ENCODE data around the gene PCDHB10. TPM values are rescaled to one million over a fixed set of nuclear protein-coding genes. Genes with fewer than 3 reads are reported as not detected.
"Not testable (repeated sequence)": the region's sequence is repeated elsewhere in the genome, so short reads cannot be mapped to it uniquely, and the experiment has no call there.

Gene PCDHB10
- total RNA-seq (2014; rRNA removed; shearing (Covaris generic)): 0.35 and 0.72 TPM in 2 replicates
- 0.78 and 1.6 TPM in 2 replicates for polyA plus RNA-seq (2014; cell fraction: nucleus; rRNA removed)

DNA sequence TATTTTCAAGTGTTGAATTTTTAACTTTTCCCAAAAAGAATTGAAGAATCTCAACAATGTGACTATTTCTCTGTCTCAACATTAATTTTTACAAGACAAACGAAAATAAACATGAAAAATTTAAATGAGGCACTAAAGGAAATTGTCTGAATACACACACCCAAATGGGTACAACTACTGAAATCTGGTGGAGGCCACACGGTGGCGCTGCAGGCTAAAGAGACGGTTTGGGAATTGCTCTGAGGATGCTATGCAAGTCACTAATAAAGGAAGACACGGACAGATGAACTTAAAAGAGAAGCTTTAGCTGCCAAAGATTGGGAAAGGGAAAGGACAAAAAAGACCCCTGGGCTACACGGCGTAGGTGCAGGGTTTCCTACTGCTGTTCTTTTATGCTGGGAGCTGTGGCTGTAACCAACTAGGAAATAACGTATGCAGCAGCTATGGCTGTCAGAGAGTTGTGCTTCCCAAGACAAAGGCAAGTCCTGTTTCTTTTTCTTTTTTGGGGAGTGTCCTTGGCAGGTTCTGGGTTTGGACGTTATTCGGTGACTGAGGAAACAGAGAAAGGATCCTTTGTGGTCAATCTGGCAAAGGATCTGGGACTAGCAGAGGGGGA, at the start of gene PCDHB10:
PCDHB10 (plus strand) TSS at position 244 of the 616 bp plus-strand sequence; CDS start at position 444, 200 bp downstream.
- DNase-seq (ENCODE audit: extremely low read depth, low read depth): peak; percentile 45

DNA sequence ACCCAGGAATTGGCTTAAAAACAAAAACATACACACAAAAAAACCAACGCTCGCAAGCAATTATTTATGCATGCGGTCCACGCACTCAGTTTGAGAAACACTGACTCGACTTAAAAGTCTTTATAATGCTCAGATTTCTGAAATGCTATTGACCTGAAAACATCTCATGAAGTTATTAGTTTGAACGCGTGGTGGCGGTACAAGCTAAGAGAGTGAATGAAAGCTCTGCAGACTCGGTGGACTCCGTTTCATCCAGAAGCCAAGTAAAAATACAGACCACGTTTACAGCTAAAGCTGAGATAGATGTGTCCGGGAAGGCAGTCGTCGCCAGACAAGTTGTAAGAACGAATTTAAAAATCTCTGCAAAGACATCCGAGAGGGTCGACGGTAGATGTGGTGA, 42.3 kb upstream of the PCDHB10 start, which contains the start of gene PCDHB6:
PCDHB6 (plus strand) TSS at position 246 of the 400 bp plus-strand sequence. CDS start 201 bp downstream, outside the sequence.
- DNase-seq (ENCODE audit: extremely low read depth, low read depth): peak; percentile 22

DNA sequence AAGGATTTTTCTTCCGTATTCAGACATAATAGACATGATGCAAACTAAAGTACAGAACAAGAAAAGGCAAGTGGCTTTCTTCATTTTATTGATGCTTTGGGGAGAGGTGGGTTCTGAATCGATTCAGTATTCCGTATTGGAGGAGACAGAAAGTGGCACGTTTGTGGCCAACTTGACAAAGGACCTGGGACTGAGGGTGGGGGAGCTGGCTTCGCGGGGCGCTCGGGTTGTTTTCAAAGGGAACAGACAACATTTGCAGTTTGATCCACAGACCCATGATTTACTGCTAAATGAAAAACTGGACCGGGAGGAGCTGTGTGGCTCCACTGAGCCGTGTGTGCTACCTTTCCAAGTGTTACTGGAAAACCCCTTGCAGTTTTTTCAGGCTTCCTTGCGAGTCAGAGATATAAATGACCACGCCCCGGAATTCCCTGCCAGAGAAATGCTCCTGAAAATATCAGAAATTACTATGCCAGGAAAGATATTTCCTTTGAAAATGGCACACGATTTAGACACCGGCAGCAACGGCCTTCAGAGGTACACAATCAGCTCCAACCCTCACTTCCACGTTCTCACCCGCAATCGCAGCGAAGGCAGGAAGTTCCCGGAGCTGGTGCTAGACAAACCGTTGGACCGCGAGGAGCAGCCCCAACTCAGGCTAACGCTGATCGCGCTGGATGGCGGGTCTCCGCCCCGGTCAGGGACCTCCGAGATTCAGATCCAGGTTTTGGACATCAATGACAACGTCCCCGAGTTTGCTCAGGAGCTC, 41.7 kb upstream of the PCDHB10 start:
- DNase-seq (ENCODE audit: extremely low read depth, low read depth): no peak

DNA sequence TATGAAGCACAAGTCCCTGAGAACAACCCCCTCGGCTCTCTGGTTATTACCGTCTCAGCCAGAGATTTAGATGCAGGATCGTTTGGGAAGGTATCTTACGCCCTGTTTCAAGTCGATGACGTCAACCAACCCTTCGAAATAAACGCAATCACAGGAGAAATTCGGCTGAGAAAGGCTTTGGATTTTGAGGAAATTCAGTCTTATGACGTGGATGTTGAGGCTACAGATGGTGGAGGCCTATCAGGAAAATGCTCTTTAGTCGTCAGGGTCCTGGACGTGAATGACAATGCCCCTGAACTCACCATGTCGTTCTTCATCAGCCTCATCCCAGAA, 41.2 kb upstream of the PCDHB10 start:
- no peak for DNase-seq (ENCODE audit: extremely low read depth, low read depth)

DNA sequence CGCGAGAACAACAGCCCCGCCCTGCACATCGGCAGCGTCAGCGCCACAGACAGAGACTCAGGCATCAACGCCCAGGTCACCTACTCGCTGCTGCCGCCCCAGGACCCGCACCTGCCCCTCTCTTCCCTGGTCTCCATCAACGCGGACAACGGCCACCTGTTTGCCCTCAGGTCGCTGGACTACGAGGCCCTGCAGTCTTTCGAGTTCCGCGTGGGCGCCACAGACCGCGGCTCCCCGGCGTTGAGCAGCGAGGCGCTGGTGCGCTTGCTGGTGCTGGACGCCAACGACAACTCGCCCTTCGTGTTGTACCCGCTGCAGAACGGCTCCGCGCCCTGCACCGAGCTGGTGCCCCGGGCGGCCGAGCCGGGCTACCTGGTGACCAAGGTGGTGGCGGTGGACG, 40.5 kb upstream of the PCDHB10 start:
- not testable (repeated sequence) for DNase-seq (ENCODE audit: extremely low read depth, low read depth)

DNA sequence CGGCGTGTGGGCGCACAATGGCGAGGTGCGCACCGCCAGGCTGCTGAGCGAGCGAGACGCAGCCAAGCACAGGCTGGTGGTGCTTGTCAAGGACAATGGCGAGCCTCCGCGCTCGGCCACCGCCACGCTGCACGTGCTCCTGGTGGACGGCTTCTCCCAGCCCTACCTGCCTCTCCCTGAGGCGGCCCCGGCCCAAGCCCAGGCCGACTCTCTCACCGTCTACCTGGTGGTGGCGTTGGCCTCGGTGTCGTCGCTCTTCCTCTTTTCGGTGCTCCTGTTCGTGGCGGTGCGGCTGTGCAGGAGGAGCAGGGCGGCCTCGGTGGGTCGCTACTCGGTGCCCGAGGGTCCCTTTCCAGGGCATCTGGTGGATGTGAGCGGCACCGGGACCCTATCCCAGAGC, 40.1 kb upstream of the PCDHB10 start:
- DNase-seq (ENCODE audit: extremely low read depth, low read depth): not testable (repeated sequence)

DNA sequence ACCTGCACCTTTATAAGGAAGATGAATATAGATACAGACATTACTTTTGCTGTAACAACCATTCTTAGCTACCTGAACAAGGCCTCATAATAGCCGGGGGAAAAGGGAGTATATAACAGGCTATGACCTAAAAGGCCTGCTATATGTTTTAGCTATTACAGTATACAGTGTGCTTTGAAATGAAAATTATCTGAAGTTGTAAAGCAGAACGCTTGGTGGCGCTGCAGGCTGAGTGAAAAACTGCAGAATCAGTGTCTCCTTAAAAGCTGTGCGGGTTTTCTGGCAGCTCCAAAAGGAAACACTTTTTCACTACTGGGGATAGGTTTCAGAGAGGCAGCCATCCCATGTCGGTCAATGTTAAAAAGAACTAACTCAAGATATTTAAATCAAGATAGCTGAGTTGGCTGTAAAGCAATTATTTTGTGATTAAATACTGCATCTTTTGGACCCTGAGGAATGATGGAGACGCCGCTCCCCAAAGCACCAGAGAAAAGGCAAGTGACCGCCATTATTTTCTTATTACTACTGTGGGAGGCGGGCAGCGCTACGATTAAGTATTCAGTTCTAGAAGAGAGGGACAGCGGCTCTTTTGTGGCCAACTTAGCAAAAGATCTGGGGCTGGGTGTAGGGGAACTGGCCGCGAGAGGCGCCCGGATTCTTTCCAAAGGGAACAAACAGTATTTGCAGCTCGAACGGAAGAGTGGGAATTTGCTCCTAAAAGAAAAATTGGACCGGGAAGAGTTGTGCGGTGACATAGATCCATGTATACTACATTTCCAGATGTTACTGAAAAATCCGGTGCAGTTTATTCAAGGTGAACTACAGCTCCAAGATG, 36.4 kb upstream of the PCDHB10 start:
- peak; percentile 3 for DNase-seq (ENCODE audit: extremely low read depth, low read depth)

DNA sequence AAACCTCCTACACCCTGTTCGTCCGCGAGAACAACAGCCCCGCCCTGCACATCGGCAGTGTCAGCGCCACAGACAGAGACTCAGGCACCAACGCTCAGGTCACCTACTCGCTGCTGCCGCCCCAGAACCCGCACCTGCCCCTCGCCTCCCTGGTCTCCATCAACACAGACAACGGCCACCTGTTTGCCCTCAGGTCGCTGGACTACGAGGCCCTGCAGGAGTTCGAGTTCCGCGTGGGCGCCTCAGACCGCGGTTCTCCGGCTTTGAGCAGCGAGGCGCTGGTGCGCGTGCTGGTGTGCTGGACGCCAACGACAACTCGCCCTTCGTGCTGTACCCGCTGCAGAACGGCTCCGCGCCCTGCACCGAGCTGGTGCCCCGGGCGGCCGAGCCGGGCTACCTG, 34.8 kb upstream of the PCDHB10 start:
- not testable (repeated sequence) for DNase-seq (ENCODE audit: extremely low read depth, low read depth)

DNA sequence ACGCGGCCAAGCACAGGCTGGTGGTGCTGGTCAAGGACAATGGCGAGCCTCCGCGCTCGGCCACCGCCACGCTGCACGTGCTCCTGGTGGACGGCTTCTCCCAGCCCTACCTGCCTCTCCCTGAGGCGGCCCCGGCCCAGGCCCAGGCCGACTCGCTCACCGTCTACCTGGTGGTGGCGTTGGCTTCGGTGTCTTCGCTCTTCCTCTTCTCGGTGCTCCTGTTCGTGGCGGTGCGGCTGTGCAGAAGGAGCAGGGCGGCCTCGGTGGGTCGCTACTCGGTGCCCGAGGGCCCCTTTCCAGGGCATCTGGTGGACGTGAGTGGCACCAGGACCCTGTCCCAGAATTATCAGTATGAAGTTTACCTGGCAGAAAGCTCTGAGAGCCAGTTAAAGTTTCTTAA, 34.3 kb upstream of the PCDHB10 start:
- not testable (repeated sequence) for DNase-seq (ENCODE audit: extremely low read depth, low read depth)

DNA sequence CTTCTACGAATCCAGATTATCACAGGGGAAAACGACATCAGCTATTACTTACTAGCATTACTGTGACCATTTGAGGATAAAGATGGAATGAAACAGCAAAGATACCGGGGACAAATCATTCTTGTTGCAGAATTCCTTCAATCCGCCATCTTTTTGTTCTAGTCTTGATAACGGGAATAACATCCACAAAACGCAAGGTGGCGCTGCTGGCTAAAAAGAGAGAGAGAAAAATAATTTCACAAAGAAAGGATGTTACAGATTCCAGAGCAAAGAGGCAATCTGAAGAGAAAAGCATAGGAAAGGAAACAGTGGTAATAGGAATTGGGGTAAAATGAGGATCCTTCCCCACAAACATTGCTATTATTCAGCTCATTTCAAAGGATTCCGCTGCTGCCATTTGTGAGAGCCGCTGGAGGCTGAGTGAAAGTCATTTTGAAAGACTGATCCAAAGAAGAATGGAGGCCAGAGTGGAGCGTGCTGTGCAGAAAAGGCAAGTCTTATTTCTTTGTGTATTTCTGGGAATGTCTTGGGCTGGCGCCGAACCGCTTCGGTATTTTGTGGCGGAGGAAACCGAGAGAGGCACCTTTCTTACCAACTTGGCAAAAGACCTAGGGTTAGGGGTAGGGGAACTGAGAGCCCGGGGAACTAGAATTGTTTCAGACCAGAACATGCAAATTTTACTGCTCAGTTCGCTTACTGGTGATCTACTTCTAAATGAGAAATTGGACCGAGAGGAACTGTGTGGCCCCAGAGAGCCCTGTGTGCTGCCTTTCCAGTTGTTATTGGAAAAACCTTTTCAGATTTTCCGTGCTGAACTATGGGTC, 19.6 kb upstream of the PCDHB10 start, which contains the start of gene PCDHB7:
PCDHB7 (plus strand) TSS at position 264 of the 824 bp plus-strand sequence; CDS start at position 456, 192 bp downstream.
- peak; percentile 52 for DNase-seq (ENCODE audit: extremely low read depth, low read depth)

DNA sequence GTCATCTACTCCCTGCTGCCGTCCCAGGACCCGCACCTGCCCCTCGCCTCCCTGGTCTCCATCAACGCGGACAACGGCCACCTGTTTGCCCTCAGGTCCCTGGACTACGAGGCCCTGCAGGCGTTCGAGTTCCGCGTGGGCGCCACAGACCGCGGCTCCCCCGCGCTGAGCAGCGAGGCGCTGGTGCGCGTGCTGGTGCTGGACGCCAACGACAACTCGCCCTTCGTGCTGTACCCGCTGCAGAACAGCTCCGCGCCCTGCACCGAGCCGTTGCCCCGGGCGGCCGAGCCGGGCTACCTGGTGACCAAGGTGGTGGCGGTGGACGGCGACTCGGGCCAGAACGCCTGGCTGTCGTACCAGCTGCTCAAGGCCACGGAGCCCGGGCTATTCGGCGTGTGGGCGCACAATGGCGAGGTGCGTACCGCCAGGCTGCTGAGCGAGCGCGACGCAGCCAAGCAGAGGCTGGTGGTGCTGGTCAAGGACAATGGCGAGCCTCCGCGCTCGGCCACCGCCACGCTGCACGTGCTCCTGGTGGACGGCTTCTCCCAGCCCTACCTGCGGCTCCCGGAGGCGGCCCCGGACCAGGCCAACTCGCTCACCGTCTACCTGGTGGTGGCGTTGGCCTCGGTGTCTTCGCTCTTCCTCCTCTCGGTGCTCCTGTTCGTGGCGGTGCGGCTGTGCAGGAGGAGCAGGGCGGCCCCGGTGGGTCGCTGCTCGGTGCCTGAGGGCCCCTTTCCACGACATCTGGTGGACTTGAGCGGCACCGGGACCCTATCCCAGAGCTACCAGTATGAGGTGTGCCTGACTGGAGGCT, 17.7 kb upstream of the PCDHB10 start:
- not testable (repeated sequence) for DNase-seq (ENCODE audit: extremely low read depth, low read depth)

DNA sequence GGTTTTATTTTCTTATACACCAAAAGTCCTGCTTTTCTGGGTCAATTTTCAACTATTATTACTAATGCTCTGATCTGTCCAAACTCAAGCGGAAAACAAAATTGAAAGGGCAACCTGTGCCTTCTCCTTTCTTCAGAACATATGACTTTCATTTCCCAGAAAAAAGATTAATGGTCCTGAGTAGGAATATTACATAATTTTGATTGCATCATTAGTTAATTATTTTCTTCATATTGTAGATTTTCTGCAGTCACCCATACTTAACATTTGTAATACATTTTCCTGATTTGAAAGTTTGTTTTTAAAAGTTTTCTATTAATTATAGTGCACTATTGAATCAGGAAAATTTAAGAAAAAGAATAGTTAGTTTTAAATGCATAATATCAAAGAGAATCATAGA, 16.2 kb upstream of the PCDHB10 start:
- DNase-seq (ENCODE audit: extremely low read depth, low read depth): no peak

DNA sequence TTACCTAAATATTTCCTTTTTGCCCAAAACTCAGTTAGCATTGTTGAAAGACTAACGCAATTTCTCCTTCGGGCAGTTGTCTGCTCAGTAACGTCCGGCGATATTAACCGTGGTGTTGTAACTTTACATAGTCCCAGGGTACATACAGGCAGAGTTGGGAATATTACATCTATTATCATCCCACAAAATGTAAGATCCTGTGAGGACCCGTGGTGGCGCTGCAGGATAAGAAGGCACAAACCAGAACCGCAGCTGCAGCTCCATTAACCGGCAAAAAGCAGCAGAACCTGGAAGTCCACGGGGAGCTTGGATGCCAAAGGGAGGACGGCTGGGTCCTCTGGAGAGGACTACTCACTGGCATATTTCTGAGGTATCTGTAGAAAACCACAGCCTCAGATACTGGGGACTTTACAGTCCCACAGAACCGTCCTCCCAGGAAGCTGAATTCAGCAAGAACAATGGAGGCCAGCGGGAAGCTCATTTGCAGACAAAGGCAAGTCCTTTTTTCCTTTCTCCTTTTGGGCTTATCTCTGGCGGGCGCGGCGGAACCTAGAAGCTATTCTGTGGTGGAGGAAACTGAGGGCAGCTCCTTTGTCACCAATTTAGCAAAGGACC, 14.5 kb upstream of the PCDHB10 start, which contains the start of gene PCDHB8:
PCDHB8 (plus strand) TSS at position 214 of the 615 bp plus-strand sequence; CDS start at position 459, 245 bp downstream.
- DNase-seq (ENCODE audit: extremely low read depth, low read depth): peak; percentile 24

DNA sequence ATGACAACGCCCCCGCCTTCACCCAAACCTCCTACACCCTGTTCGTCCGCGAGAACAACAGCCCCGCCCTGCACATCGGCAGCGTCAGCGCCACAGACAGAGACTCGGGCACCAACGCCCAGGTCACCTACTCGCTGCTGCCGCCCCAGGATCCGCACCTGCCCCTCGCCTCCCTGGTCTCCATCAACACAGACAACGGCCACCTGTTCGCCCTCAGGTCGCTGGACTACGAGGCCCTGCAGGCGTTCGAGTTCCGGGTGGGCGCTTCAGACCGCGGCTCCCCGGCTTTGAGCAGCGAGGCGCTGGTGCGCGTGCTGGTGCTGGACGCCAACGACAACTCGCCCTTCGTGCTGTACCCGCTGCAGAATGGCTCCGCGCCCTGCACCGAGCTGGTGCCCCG, 12.8 kb upstream of the PCDHB10 start:
- not testable (repeated sequence) for DNase-seq (ENCODE audit: extremely low read depth, low read depth)

DNA sequence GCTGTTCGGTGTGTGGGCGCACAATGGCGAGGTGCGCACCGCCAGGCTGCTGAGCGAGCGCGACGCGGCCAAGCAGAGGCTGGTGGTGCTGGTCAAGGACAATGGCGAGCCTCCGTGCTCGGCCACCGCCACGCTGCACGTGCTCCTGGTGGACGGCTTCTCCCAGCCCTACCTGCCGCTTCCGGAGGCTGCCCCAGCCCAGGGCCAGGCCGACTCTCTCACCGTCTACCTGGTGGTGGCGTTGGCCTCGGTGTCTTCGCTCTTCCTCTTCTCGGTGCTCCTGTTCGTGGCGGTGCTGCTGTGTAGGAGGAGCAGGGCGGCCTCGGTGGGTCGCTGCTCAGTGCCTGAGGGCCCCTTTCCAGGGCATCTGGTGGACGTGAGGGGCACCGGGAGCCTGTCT, 12.3 kb upstream of the PCDHB10 start:
- DNase-seq (ENCODE audit: extremely low read depth, low read depth): not testable (repeated sequence)

DNA sequence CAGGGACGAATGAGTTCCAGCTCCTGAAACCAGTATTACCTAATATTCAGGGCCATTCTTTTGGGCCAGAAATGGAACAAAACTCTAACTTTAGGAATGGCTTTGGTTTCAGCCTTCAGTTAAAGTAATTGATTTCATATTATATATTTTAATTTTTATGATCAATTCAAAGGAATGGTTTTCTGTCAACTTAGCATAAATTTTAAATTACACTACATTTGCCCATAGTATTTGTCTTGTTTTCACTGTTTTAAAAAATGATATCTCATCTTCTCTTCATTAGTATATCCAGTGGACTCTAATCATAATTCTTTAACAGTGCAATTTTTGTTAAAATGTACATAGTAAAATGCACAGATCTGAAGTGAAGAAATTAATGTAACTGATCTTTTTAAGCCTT, 11.8 kb upstream of the PCDHB10 start:
- no peak for DNase-seq (ENCODE audit: extremely low read depth, low read depth)

DNA sequence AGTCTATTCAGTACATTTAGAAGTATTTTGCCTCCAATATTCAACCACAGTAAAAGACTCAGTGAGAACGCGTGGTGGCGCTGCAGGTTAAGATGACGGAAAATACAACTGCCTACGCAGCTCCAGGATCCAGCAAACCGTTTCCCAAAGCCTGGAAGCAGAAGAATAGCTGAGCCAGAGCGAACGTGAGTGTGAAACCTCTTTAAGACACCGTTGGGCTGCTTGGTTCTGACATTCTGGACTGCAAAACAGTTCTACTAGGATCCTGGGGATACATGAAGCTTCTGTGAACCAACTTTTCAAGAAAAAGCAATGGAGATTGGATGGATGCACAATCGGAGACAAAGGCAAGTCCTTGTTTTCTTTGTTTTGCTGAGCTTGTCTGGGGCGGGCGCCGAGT, 9.9 kb upstream of the PCDHB10 start, which contains the start of gene PCDHB16:
PCDHB16 (plus strand) TSS at position 140 of the 400 bp plus-strand sequence; CDS start at position 313, 173 bp downstream.
- peak; percentile 60 for DNase-seq (ENCODE audit: extremely low read depth, low read depth)

DNA sequence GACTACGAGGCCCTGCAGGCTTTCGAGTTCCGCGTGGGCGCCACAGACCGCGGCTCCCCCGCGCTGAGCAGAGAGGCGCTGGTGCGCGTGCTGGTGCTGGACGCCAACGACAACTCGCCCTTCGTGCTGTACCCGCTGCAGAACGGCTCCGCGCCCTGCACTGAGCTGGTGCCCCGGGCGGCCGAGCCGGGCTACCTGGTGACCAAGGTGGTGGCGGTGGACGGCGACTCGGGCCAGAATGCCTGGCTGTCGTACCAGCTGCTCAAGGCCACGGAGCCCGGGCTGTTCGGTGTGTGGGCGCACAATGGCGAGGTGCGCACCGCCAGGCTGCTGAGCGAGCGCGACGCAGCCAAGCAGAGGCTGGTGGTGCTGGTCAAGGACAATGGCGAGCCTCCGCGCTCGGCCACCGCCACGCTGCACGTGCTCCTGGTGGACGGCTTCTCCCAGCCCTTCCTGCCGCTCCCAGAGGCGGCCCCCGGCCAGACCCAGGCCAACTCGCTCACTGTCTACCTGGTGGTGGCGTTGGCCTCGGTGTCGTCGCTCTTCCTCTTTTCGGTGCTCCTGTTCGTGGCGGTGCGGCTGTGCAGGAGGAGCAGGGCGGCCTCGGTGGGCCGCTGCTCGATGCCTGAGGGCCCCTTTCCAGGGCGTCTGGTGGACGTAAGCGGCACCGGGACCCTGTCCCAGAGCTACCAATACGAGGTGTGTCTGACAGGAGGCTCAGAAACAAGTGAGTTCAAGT, 7.9 kb upstream of the PCDHB10 start:
- not testable (repeated sequence) for DNase-seq (ENCODE audit: extremely low read depth, low read depth)

All from NCI-H460 (cell line).